D721Med (cell line): ENCODE data around the gene FOXK2.

Experiments used
- DNase-seq: peaks from one replicate; pipeline ENCODE4 v3.0.0; 2011; ENCODE audit warnings: low spot score; ENCODE audit not compliant: insufficient read length
- FAIRE-seq: peaks from 2 replicates; lab custom pipeline; 2011; peaks lifted over from hg19 to GRCh38; lab: Jason Lieb, UNC
- CTCF ChIP-seq: IDR thresholded peaks from 2 replicates; pipeline ENCODE4 v1.5.1; 2012; ENCODE audit warnings: mild to moderate bottlenecking, control low read depth; ENCODE audit not compliant: insufficient read depth; ENCODE audit errors: missing control alignments

FOXK2 gene

GRCh38 chr17:82630212-82630611, 110.7 kb downstream of the FOXK2 start:
- TF ChIP-seq CTCF, result no peak
- DNase-seq, result no peak
- FAIRE-seq, result no peak

- FAIRE-seq, result no peak
- TF ChIP-seq CTCF, result no peak
- DNase-seq, result no peak
Observed at GRCh38 chr17:82631544-82631943, 112.0 kb downstream of the FOXK2 start.

GRCh38 chr17:82632451-82632850, 112.9 kb downstream of the FOXK2 start:
- no peak for DNase-seq
- FAIRE-seq, result no peak
- TF ChIP-seq CTCF, result no peak

- FAIRE-seq (no peak), DNase-seq (no peak)
- TF ChIP-seq CTCF, result no peak
Observed at GRCh38 chr17:82633343-82633742, 113.8 kb downstream of the FOXK2 start.

- DNase-seq, result no peak
- FAIRE-seq, result no peak
- TF ChIP-seq CTCF, result no peak
Observed at GRCh38 chr17:82636626-82637598, 117.4 kb downstream of the FOXK2 start.

- TF ChIP-seq CTCF, result no peak
- no peak for FAIRE-seq
Observed at GRCh38 chr17:82638183-82638773, 118.7 kb downstream of the FOXK2 start.

More at GRCh38 chr17:82638183-82638773, 118.7 kb downstream of the FOXK2 start:
- no peak for DNase-seq
